Ishikawa (cell line): Measurements from ENCODE around the gene ABCD3.

ENCODE experiments used
- CEBPB ChIP-seq: IDR thresholded peaks from 2 replicates; pipeline ENCODE4 v1.6.1; 2012
- CREB1 ChIP-seq: IDR thresholded peaks from 2 replicates; pipeline ENCODE4 v1.6.1; 2012; ENCODE audit warnings: low read depth
- EGR1 ChIP-seq: IDR thresholded peaks from 2 replicates; pipeline ENCODE4 v1.6.1; 2012
- EP300 ChIP-seq: IDR thresholded peaks from 2 replicates; pipeline ENCODE4 v1.6.1; 2012; ENCODE audit warnings: borderline replicate concordance
- FOXM1 ChIP-seq: IDR thresholded peaks from 2 replicates; pipeline ENCODE4 v1.6.1; 2012; ENCODE audit warnings: low read depth, borderline replicate concordance
- MAX ChIP-seq: IDR thresholded peaks from 2 replicates; pipeline ENCODE4 v1.6.1; 2012
- RAD21 ChIP-seq: IDR thresholded peaks from 2 replicates; pipeline ENCODE4 v1.6.1; 2012; ENCODE audit warnings: low read depth
- REST ChIP-seq: IDR thresholded peaks from 2 replicates; pipeline ENCODE4 v1.6.1; 2012; ENCODE audit warnings: low read depth, mild to moderate bottlenecking
- TAF1 ChIP-seq: IDR thresholded peaks from 2 replicates; pipeline ENCODE4 v1.6.1; 2012; ENCODE audit warnings: low read depth, mild to moderate bottlenecking
- TCF12 ChIP-seq: IDR thresholded peaks from 2 replicates; pipeline ENCODE4 v1.6.1; 2012; ENCODE audit warnings: low read depth
- ZBTB7A ChIP-seq: IDR thresholded peaks from 2 replicates; pipeline ENCODE4 v1.6.1; 2012; ENCODE audit warnings: low read depth

GRCh38 chr1:94528299-94528698 is 110.1 kb downstream of the ABCD3 start:
- TF ChIP-seq REST (no peak), TAF1 (no peak), MAX (no peak), EGR1 (no peak), CEBPB (no peak), ZBTB7A (no peak), EP300 (no peak), FOXM1 (no peak), RAD21 (no peak; the same call in 1 of the 2 replicates), CREB1 (no peak), TCF12 (no peak)
